IMR-90 (cell line): ENCODE results near the gene DHRS3. TPM values are rescaled to one million over a fixed set of nuclear protein-coding genes. Genes with fewer than 3 reads are reported as not detected.
A peak's percentile ranks its signal among the peaks of the same experiment; 100 is the strongest.

Experiments
- ATAC-seq: fragments of 200-7000 bp; cut with Tn5 transposase; 2 replicates; pipeline ENCODE4 v1.9.1; 2020; ENCODE audit warnings: low read depth, mild to moderate bottlenecking, moderate library complexity
- BruUV-seq: library from RNA; stranded (reverse); fragments of 400-500 nt; replicated peaks from 2 replicates; lab custom pipeline; 2021; lab: Mats Ljungman, UMichigan
- CTCF ChIA-PET: fragments of 300-600 bp; formaldehyde crosslinking; extraction: SDS; loops from one replicate; lab custom pipeline; 2021; ENCODE audit warnings: antibody characterized with exemption; lab: Yijun Ruan, JAX
- POLR2A ChIA-PET: fragments of 300-600 bp; sonication (Branson Sonifier 250); formaldehyde crosslinking; loops from one replicate; lab custom pipeline; 2022; ENCODE audit warnings: antibody characterized with exemption; ENCODE audit not compliant: unreplicated experiment; lab: Charles Lee
- DNase-seq: peaks from one replicate; pipeline ENCODE4 v3.0.0; 2013
- H2AFZ ChIP-seq: replicated peaks from 2 replicates; pipeline ENCODE3; 2013; ENCODE audit warnings: low read length, mild to moderate bottlenecking; ENCODE audit not compliant: poor library complexity
- H2AK5ac ChIP-seq: 2 replicates; pipeline ENCODE4 v1.6.1; 2013; ENCODE audit warnings: low read depth, low read length, inconsistent platforms
- H2AK9ac ChIP-seq: replicated peaks from 2 replicates; pipeline ENCODE3; 2013; ENCODE audit warnings: mild to moderate bottlenecking, low read depth, low read length, moderate library complexity; ENCODE audit not compliant: poor library complexity
- H2BK120ac ChIP-seq: 2 replicates; pipeline ENCODE4 v1.6.1; 2013; ENCODE audit warnings: low read depth, low read length, inconsistent platforms
- H2BK15ac ChIP-seq: 3 replicates; pipeline ENCODE4 v1.6.1; 2013; ENCODE audit warnings: low read depth, low read length, inconsistent platforms
- H2BK20ac ChIP-seq: 2 replicates; pipeline ENCODE4 v1.6.1; 2013; ENCODE audit warnings: low read depth, mild to moderate bottlenecking, inconsistent platforms, low read length, moderate library complexity
- H2BK5ac ChIP-seq: 2 replicates; pipeline ENCODE4 v1.6.1; 2013; ENCODE audit warnings: mild to moderate bottlenecking, low read depth, low read length, inconsistent platforms; ENCODE audit not compliant: poor library complexity, severe bottlenecking
- H3K14ac ChIP-seq: replicated peaks from 2 replicates; pipeline ENCODE4 v1.6.1; 2013; ENCODE audit warnings: low read depth, low read length, inconsistent platforms
- H3K18ac ChIP-seq: 2 replicates; pipeline ENCODE4 v1.6.1; 2013; ENCODE audit warnings: low read depth, low read length, control low read depth
- H3K23ac ChIP-seq: 2 replicates; pipeline ENCODE4 v1.6.1; 2013; ENCODE audit warnings: low read depth, low read length, inconsistent platforms
- H3K27ac ChIP-seq: 2 replicates; pipeline ENCODE4 v1.5.1; 2013; ENCODE audit warnings: mild to moderate bottlenecking, control low read depth, low read length; ENCODE audit not compliant: insufficient read depth
- H3K27me3 ChIP-seq: 2 replicates; pipeline ENCODE4 v1.6.1; 2013; ENCODE audit warnings: low read length; ENCODE audit not compliant: control insufficient read depth, insufficient read depth
- H3K36me3 ChIP-seq: 2 replicates; pipeline ENCODE4 v1.6.1; 2013; ENCODE audit warnings: low read length, mixed read lengths; ENCODE audit not compliant: control insufficient read depth, insufficient read depth
- H3K4ac ChIP-seq: 2 replicates; pipeline ENCODE4 v1.6.1; 2013; ENCODE audit warnings: low read depth, low read length, inconsistent platforms
- H3K4me1 ChIP-seq: 2 replicates; pipeline ENCODE4 v1.6.1; 2013; ENCODE audit warnings: low read length, mixed read lengths; ENCODE audit not compliant: control insufficient read depth, insufficient read depth
- H3K4me2 ChIP-seq: 2 replicates; pipeline ENCODE4 v1.6.1; 2013; ENCODE audit warnings: low read depth, mild to moderate bottlenecking, control low read depth, low read length, moderate library complexity
- H3K4me3 ChIP-seq: 2 replicates; pipeline ENCODE4 v1.5.1; 2013; ENCODE audit warnings: low read depth, mild to moderate bottlenecking, control low read depth, low read length, moderate library complexity; ENCODE audit not compliant: insufficient read depth
- H3K56ac ChIP-seq: 2 replicates; pipeline ENCODE4 v1.6.1; 2013; ENCODE audit warnings: low read length, inconsistent platforms; ENCODE audit not compliant: insufficient read depth; ENCODE audit errors: extremely low read depth
- H3K79me1 ChIP-seq, 2 experiments: 2 replicates each; pipeline ENCODE4 v1.6.1; 2013; ENCODE audit warnings: low read length in 2 of 2, inconsistent platforms in 1 of 2, low read depth in 1 of 2
- H3K9ac ChIP-seq: 2 replicates; pipeline ENCODE4 v1.6.1; 2013; ENCODE audit warnings: low read depth, low read length, control low read depth
- H3K9me1 ChIP-seq: 2 replicates; pipeline ENCODE4 v1.6.1; 2013; ENCODE audit warnings: low read length, inconsistent platforms; ENCODE audit not compliant: insufficient read depth
- H3K9me3 ChIP-seq: 2 replicates; pipeline ENCODE4 v1.6.1; 2013; ENCODE audit warnings: low read length; ENCODE audit not compliant: control insufficient read depth, insufficient read depth
- H4K20me1 ChIP-seq: 2 replicates; pipeline ENCODE4 v1.6.1; 2013; ENCODE audit warnings: low read length, inconsistent platforms; ENCODE audit not compliant: insufficient read depth
- H4K5ac ChIP-seq: 2 replicates; pipeline ENCODE4 v1.6.1; 2013; ENCODE audit warnings: mild to moderate bottlenecking, low read depth, low read length, control low read depth
- H4K8ac ChIP-seq, 2 experiments: 2 replicates each; pipeline ENCODE4 v1.6.1; 2013; ENCODE audit warnings: low read depth in 2 of 2, low read length in 2 of 2, control low read depth in 1 of 2, inconsistent platforms in 1 of 2
- H4K91ac ChIP-seq: 2 replicates; pipeline ENCODE4 v1.6.1; 2013; ENCODE audit warnings: low read depth, low read length, inconsistent platforms; ENCODE audit not compliant: insufficient read depth
- BHLHE40 ChIP-seq: fragments of 150-350 bp; IDR thresholded peaks from 2 replicates; pipeline ENCODE4 v1.6.1; 2016; ENCODE audit warnings: mild to moderate bottlenecking, low read depth, low read length
- CEBPB ChIP-seq: IDR thresholded peaks from 2 replicates; pipeline ENCODE4 v1.6.1; 2012; ENCODE audit warnings: low read depth, low read length, improper control_type of control experiment
- MAFK ChIP-seq: IDR thresholded peaks from 2 replicates; pipeline ENCODE4 v1.6.1; 2012; ENCODE audit warnings: low read depth, low read length, improper control_type of control experiment
- MAZ ChIP-seq: IDR thresholded peaks from 2 replicates; pipeline ENCODE4 v1.6.1; 2012; ENCODE audit warnings: low read depth, mild to moderate bottlenecking, low read length, improper control_type of control experiment, moderate library complexity, borderline replicate concordance
- MXI1 ChIP-seq: IDR thresholded peaks from 2 replicates; pipeline ENCODE4 v1.6.1; 2012; ENCODE audit warnings: low read depth, mild to moderate bottlenecking, low read length, moderate library complexity, borderline replicate concordance
- POLR2A ChIP-seq: IDR thresholded peaks from 2 replicates; pipeline ENCODE4 v1.6.1; 2012; ENCODE audit warnings: mild to moderate bottlenecking, low read depth, low read length
- RCOR1 ChIP-seq: IDR thresholded peaks from 2 replicates; pipeline ENCODE4 v1.6.1; 2012; ENCODE audit warnings: mild to moderate bottlenecking, low read length, improper control_type of control experiment; ENCODE audit not compliant: insufficient replicate concordance
- RFX5 ChIP-seq: IDR thresholded peaks from 2 replicates; pipeline ENCODE4 v1.8.0; 2012; ENCODE audit warnings: low read depth, mild to moderate bottlenecking, low read length, moderate library complexity
- SMC3 ChIP-seq: fragments of 150-350 bp; IDR thresholded peaks from 2 replicates; pipeline ENCODE4 v1.6.1; 2016; ENCODE audit warnings: low read depth, mild to moderate bottlenecking, antibody characterized with exemption, low read length, moderate library complexity
- WGBS, 2 experiments: methylation state at CpG; one replicate each; pipeline versions ENCODE4 v1.1.5 to v1.1.7; 2013; ENCODE audit warnings: missing lambda C conversion rate in 2 of 2; ENCODE audit not compliant: insufficient read length in 1 of 2; ENCODE audit errors: extremely low coverage in 2 of 2; 5-methylcytosine and 5-hydroxymethylcytosine counted together
- dilution Hi-C: fragments of 300-500 bp; cut with HindIII; formaldehyde crosslinking; loops from one replicate; pipeline ENCODE4 v1.14.3; 2018; ENCODE audit warnings: low sequenced_read_pairs; ENCODE audit not compliant: unreplicated experiment
- in situ Hi-C: fragments of 300-500 bp; cut with MboI; formaldehyde crosslinking; loops from 3 replicates; pipeline ENCODE4 v1.14.3; 2019; ENCODE audit warnings: low sequenced_read_pairs, inconsistent platforms, mixed read lengths
- intact Hi-C: fragments of 100-400 bp; cut with micrococcal nuclease; formaldehyde crosslinking; loops from 2 replicates; pipeline ENCODE4 v1.10.0; 2022
- polyA plus RNA-seq, 3 experiments: library from polyadenylated mRNA; depleted of rRNA; stranded (reverse); fragments of >200 nt; gene quantifications; 2 replicates each; pipeline ENCODE4 v1.2.3, GENCODE V29; 2012; ENCODE audit warnings: low replicate concordance in 1 of 3
- total RNA-seq: library from RNA; depleted of rRNA; stranded (reverse); fragments of >200 nt; gene quantifications from 2 replicates; pipeline ENCODE4 v1.2.3, GENCODE V29; 2012
- TF ChIP-seq, protein P1 (sequence below): fragments of 150-350 bp; IDR thresholded peaks from 2 replicates; pipeline ENCODE4 v1.6.1; 2017; ENCODE audit warnings: mild to moderate bottlenecking, antibody characterized with exemption, low read length, low read depth
- TF ChIP-seq, protein P2 (sequence below): fragments of 150-350 bp; IDR thresholded peaks from 2 replicates; pipeline ENCODE4 v1.6.1; 2016; ENCODE audit warnings: low read depth, mild to moderate bottlenecking, low read length, moderate library complexity, borderline replicate concordance
- TF ChIP-seq, protein P3 (sequence below): conservative IDR thresholded peaks from 2 replicates; pipeline ENCODE4 v1.5.1; 2012; ENCODE audit warnings: mild to moderate bottlenecking, low read depth, low read length, improper control_type of control experiment

Gene DHRS3
- total and polyA plus RNA-seq, 2 of the 4 experiments (the other 2 are of a cell fraction) = 11.2 to 14.5 TPM

DNA sequence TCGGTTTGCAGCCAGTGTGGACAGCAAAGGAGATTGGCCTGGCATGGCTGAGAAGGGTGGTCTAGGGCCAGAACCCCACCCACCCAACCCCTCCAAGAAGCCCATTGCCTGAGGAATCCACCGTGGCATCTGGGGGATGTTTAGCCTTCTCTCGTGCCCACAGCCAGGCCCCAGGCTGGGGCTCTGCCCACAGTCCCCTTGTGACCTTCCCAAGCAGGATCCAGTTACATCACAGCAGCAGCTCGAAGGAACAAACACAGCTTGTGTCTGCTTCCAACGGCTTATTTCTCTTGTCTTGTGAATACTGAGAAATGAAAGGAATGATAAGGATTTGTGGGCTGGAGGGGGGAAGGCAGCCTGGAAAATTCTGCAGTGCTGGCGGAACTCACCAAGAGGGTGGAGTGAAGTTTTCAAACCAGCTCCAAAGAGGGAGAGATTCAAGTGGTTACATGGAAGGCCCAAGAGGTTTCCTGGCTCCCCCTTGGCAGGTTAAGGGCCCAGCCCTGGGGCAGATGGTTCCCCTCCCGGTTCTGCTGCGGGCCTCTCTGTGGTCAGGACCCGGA, 61.6 kb downstream of the DHRS3 start:
- H3K14ac ChIP-seq = peak overlapping the region; percentile 83
- peak overlapping the region; percentile 94 for H3K27ac ChIP-seq
- peak overlapping the region; percentile 94 for H3K4ac ChIP-seq
- TF ChIP-seq RCOR1 (no peak), BHLHE40 (peak; percentile 77), MAZ (peak; percentile 18; the same call in 1 of the 2 replicates), MXI1 (no peak), SMC3 (no peak), RFX5 (no peak), MAFK (peak; percentile 65), CEBPB (peak; percentile 59; the same call in 1 of the 2 replicates), POLR2A (no peak)
- TF ChIP-seq, protein P1, sequence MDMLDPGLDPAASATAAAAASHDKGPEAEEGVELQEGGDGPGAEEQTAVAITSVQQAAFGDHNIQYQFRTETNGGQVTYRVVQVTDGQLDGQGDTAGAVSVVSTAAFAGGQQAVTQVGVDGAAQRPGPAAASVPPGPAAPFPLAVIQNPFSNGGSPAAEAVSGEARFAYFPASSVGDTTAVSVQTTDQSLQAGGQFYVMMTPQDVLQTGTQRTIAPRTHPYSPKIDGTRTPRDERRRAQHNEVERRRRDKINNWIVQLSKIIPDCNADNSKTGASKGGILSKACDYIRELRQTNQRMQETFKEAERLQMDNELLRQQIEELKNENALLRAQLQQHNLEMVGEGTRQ = no peak
- TF ChIP-seq, protein P2, sequence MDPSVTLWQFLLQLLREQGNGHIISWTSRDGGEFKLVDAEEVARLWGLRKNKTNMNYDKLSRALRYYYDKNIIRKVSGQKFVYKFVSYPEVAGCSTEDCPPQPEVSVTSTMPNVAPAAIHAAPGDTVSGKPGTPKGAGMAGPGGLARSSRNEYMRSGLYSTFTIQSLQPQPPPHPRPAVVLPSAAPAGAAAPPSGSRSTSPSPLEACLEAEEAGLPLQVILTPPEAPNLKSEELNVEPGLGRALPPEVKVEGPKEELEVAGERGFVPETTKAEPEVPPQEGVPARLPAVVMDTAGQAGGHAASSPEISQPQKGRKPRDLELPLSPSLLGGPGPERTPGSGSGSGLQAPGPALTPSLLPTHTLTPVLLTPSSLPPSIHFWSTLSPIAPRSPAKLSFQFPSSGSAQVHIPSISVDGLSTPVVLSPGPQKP = no peak
- TF ChIP-seq, protein P3, sequence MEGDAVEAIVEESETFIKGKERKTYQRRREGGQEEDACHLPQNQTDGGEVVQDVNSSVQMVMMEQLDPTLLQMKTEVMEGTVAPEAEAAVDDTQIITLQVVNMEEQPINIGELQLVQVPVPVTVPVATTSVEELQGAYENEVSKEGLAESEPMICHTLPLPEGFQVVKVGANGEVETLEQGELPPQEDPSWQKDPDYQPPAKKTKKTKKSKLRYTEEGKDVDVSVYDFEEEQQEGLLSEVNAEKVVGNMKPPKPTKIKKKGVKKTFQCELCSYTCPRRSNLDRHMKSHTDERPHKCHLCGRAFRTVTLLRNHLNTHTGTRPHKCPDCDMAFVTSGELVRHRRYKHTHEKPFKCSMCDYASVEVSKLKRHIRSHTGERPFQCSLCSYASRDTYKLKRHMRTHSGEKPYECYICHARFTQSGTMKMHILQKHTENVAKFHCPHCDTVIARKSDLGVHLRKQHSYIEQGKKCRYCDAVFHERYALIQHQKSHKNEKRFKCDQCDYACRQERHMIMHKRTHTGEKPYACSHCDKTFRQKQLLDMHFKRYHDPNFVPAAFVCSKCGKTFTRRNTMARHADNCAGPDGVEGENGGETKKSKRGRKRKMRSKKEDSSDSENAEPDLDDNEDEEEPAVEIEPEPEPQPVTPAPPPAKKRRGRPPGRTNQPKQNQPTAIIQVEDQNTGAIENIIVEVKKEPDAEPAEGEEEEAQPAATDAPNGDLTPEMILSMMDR = no peak
- no peaks in the 10 kb centered on the region for H3K27me3 ChIP-seq
- peak overlapping the region; percentile 97 for H2BK120ac ChIP-seq
- DNase-seq (peak; percentile 93), ATAC-seq (peak; percentile 92)
- no peaks in the 10 kb centered on the region for H3K36me3 ChIP-seq
- H2BK20ac ChIP-seq = peak overlapping the region; percentile 97
- in situ Hi-C loops (loop anchor here (10.0 kb wide), 1 partner anchor 58 kb away; the partner anchor contains the start of gene DHRS3), intact Hi-C loops (loop anchor here (5.0 kb wide), 1 partner anchor 61 kb away; the partner anchor contains the start of gene DHRS3), dilution Hi-C loops (no loop called here)
- ChIA-PET CTCF (interaction anchor here (0.6 kb wide), 3 partner anchors 27 to 108 kb away, joined by 3 read pairs; no protein-coding TSS in a partner anchor), POLR2A (interaction anchor here (0.6 kb wide), 2 partner anchors 58 to 61 kb away, joined by 5 to 6 read pairs; partner anchors contain the start of gene DHRS3)
- peak overlapping the region; percentile 96 for H4K91ac ChIP-seq
- H2AFZ ChIP-seq = peak overlapping the region; percentile 78
- peaks cover 2% of the 10 kb centered on the region; the same call in 1 of the 2 replicates for H3K9me3 ChIP-seq
- BruUV-seq = no TSS peak
- peak overlapping the region; percentile 82; the same call in 2 of the 3 replicates for H2BK15ac ChIP-seq
- H3K79me1 ChIP-seq = no peaks in the 10 kb centered on the region
- peak overlapping the region; percentile 41; the same call in 1 of the 2 replicates for H3K9ac ChIP-seq
- peak overlapping the region; percentile 84 for H2AK5ac ChIP-seq
- H4K20me1 ChIP-seq = no peaks in the 10 kb centered on the region
- peak overlapping the region; percentile 94 for H3K18ac ChIP-seq
- peak overlapping the region; percentile 43; the same call in 1 of the 2 replicates for H3K56ac ChIP-seq
- peak overlapping the region; percentile 6; the same call in 1 of the 2 replicates for H3K4me2 ChIP-seq
- peak overlapping the region; percentile 45 to 89 for H4K8ac ChIP-seq
- H3K4me3 ChIP-seq = no peak overlapping the region
- H2AK9ac ChIP-seq = peak overlapping the region; percentile 84
- no peaks in the 10 kb centered on the region; the same call in 1 of the 2 replicates for H3K9me1 ChIP-seq
- H3K23ac ChIP-seq = peak overlapping the region; percentile 76; the same call in 1 of the 2 replicates
- H2BK5ac ChIP-seq = peak overlapping the region; percentile 94
- H3K4me1 ChIP-seq = peaks cover 18% of the 10 kb centered on the region
- peak overlapping the region; percentile 93 for H4K5ac ChIP-seq
- 26% methylated on average over 3 of the region's 9 CpGs; no CpG with 5 or more reads in 1 of the 2 experiments for WGBS, 2 experiments
